RCC 7860 (cell line): ENCODE measurements around the gene NEU2.

Source experiments
- DNase-seq: peaks from one replicate; pipeline ENCODE4 v3.0.0-alpha.2; 2015; ENCODE audit warnings: low spot score
- FAIRE-seq: peaks from 2 replicates; lab custom pipeline; 2012; peaks lifted over from hg19 to GRCh38; lab: Jason Lieb, UNC

Gene NEU2

DNA sequence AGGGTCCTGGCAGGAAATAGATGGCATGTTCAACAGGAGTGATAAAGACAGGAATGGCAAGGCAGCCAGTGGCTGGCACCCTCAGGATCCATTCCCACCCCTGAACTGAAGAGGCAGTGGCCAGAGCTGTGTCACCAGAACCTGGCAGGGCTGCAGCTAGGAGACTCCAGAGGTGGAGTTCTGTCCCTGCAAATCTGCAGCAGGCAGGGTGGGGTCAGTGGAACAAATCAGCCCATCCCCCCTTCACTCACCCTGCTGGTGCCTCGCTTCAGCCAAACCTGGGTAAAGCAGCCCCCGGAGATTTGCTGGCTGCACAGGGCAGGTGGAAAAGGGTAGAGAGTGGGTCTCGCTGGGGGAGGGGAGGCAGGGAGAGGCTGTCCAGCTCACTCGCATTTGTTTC, 40.4 kb downstream of the NEU2 start:
- no peak for FAIRE-seq
- no peak for DNase-seq

DNA sequence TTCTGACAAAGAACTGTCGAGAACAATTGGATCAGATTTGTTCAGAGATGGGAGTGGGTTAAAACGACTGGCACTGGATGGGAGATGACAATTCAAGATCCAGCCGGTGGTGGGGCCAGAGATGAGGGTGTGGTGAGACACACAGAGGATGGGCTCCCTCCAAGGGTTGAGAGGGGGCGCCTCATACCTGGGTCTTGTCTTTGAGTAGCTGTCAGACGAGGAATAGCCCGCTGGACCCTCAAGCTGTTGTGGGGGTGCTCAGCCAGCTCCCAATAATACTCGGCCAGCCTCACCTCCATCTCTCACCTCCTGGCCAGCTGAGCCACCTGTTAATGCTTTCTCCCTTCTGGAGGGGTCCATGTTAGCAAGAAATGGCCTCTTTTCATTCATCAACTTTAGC, 41.6 kb downstream of the NEU2 start:
- FAIRE-seq = no peak
- DNase-seq = no peak

DNA sequence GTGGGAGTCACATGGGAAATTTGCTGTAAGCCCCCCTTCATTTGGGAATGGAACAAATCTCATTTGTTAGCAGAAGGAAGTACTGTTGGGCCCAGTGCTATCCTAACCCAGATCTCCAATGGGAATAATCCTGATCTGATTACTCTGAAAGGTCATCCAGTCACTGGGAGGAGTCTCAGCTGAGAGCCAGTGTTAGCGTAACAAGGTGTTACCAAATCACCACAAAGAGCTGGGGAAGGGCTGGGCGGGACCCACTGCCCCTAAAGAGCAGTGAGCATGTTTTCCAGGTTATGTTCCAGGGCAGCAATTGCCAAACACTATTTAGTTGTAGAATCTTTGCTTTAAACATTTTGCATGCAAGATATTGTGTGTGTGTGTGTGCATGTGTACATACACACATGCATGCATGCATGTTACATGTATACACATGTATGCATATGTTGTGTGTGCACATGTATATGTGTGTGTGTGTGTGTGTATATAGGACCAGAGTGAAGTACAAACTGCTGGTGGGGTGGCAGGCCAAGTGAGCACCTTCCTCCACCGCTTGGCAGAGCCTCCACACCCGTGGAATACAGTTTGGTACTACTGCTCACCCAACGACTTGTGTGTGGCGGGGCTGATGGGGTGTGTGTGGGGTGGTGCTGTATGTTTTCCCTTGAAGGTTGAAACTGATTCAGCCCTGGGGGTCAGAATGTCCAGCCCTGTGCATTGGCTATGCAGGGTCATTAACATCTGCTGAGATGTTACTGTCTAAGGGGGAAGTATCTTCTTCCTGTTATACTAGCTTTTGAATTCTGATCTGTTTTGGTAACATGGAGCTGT, 42.9 kb downstream of the NEU2 start:
- DNase-seq (no peak), FAIRE-seq (no peak)

DNA sequence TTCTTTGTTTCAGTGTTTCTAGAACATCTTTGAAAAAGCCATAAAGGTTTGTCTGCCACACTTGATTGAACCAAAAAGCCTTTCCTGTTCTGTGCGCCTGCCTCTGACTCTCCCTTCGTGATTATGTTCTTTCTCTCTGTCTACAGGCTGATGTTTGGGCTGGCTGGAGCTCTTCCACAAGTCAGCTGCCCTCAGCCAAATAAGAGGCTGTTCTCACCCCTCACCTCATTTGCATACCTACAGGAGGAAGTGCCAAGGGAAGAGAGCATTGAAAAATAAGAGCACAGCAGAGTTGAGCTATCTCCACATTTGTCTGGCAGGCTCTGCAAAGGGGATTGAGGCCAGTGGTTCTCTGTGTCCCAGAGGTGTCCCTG, 43.5 kb downstream of the NEU2 start:
- DNase-seq (no peak), FAIRE-seq (no peak)

DNA sequence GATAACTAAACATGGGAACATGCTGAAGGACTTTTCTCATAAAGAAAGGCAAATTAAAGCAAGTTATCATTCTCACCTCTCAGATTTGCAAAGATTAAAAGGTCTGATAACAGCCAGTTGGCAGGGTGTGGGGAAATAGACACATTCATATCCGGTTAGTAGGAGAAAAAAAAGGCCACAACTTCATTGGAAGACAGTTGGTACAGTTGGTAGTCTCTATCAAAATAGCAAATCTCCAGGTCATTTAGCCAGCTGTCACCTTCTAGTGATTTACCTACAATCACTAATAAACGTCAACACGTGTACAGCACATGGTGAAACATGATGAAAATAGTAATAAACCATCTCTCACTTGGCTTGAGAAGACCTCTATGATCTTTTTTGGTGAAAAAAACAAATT, 44.3 kb downstream of the NEU2 start:
- FAIRE-seq (no peak), DNase-seq (no peak)

DNA sequence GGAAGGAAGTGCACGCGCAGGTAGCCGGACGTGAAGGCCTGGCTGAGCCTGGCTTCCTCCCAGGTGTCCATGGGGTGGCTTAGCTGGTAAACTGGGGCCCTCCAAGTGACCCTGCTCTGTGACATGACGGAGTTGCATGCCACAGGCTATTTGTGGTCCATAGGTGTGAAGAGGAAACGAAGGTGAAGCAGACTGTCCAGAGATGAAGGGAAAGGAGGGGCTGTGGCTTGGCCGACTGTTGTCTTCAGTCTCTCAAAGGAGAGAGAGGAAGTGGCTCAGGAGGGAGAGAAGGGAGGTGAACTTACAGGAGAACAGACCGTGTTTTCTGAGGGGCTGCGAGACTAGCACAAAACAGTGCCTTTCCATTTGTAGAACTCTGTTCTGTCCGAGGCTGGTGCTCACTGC, 47.0 kb downstream of the NEU2 start:
- no peak for FAIRE-seq
- DNase-seq = no peak

DNA sequence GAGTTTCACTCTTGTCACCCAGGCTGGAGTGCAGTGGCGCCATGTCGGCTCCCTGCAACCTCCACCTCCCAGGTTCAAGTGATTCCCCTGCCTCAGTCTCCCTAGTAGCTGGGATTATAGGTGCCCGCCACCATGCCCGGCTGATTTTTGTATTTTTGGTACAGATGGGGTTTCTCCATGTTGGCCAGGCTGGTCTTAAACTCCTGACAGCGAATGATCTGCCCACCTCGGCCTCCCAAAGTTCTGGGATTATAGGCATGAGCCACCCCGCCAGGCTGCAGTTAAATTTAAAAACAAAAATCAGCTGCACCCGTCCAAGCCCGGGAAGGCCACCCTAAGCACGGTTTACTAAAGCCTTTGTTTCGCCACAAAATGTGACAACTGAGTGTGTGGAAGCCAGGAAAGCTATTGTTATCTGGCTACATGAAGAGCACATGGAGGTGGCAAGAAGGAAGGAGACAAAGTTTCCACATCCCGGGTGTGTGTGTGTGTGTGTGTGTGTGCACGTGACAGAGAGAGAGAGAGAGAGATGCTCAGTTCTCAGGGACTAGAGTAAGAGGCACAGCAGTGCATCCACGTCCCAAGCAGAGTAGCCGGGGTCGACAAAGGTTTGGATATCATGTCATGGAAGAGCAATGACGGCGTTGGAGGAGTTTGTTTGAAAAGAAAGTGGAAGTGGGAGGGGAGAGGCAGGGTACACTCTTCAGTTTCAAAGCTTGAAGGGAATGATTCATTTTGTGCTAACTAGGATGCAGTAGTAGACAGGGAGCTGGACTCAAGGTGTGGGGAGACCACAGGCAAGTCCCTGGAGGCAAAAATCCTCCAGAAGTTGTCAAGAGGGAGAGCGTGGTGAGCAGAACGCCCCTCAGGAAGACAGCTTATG, 47.7 kb downstream of the NEU2 start:
- FAIRE-seq (no peak), DNase-seq (no peak)

DNA sequence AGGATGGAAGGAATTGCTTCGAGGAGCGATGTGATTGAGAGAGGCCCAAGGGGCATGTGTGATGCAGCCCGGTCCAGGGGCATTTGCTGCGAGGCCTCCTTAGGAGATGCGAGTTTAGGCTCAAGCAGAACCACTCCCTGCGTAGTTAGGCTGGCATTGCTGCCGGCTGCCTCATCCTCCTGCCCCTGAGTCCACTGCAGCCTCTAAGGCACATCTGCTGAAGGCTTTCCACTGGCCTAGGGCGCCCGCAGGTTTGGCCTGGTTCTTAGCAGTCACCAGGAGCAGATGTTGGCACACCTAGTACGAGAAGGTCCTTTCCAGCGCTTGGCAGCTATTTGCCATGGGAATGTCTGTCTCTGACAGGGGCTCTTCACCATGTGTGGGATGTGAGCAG, 48.4 kb downstream of the NEU2 start:
- no peak for FAIRE-seq
- no peak for DNase-seq

DNA sequence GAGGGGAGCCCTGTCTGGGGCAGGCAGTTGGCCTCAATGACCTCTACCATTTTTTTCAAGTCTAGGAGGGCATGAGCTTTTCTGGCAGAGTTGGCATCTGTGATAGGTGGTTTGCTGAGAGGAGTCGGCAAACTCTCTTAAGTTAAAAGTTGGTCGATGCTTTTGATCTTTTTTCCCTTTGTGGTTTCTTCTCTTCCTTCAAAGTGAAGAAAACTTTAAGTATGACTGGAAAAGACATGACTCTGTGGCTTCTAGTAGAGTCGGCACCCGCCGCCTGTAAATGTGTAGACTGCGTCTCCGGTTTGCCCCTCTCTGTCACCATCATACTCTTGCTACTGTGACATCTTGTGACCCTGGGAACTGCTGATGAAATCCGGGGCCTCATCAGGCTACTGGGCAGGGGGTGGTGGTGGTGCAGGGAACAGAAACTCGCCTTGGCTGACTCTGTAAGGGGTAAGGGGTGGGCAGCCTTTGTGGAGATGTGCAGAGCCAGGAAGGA, 48.8 kb downstream of the NEU2 start:
- DNase-seq = no peak
- FAIRE-seq = no peak

DNA sequence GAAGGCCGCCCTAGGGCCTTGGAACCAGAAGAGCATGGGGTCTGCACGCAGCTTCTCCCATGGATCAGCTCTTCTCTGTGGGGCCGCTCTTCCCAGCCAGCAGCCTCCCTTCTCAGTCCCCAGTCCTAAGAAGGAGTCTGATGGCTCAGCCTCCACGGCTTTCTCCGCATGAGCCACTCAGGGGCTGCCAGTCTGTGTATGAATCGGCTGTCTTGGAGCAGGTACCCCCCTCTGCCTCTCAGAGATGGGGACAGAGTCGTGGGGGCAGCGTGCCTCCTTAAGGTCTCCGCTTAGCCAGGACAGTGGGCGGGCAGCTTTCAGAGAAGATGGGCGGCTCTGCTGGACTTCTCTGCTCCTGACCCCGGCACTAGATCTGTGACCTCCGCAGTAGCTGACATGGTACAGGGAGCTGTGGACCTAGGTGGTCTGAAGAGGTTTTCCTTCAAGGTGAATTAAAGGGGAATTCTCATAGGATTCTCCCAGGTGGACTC, 49.3 kb downstream of the NEU2 start:
- FAIRE-seq (no peak), DNase-seq (no peak)

DNA sequence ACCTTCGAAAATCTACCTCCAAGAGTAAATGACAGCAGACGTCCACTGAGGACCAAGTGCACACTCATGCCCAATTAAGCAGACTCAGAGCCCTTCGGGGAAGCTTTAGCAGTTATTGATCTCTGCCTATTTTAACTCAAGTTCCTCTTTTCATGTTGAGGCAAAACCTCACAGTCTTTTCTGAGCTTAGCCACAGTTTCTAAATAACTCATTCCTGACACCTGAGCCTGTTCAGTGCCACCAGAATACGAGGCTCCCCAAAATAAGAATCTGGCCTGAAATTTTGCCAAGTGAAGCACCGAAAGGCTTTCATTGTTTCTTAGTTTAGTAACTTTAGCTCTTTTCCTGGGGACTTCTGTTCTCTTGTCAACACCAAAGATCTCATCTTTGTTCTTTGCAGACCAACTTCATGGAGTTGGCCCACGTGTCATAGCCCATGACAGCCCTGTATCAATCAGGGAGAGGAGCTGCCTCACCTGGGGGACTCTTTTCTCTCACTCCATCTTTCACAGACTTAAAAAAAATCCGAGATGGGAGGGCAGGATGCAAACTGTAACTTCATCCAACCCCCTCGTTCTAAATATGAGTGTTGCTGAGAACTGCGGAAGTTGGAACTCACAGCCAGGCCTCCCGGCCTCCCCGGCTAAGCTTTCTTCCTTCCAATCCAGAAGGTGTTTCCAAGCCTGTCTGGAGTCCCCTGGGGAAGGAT, 49.9 kb downstream of the NEU2 start:
- no peak for DNase-seq
- no peak for FAIRE-seq

DNA sequence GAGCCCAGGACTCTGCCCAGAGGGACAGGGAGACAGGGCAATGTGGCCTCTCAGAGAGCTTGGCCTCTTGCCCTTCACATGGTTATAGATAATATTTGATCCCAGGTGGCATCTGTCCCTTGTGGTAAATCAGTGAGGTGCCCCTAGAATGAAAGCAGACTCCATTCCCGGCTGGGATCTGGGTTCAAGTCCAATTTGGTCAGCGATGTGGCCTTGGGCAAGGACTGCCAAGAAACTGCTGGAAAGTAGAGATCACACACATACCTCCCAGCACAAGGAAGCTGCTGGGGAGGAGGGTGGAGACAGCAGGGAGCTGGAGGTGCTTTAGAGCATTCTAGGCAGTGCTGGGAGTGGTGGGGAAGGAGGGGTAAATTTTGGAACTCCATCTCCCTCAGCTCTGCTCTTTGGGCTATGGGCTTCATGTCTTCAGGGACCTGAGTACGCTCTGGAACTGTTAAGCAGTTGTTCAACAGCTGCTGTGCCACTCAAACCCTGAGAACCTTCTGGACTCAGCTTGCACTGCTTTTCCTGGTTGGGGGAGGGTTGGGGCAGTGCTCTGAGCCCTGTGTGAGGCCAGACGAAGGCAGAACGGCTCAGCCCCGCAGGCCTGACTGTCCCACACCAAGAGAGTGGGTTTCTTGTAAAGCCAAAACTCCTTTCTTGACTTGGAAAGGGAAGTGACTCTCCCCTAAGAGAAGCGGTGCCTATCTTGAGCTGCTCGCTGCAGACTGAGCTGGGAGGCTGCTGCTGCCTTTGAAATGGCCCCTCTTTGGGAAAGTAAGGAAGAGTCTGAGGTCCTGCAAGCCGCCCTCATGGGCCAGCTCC, 50.7 kb downstream of the NEU2 start:
- no peak for FAIRE-seq

DNA sequence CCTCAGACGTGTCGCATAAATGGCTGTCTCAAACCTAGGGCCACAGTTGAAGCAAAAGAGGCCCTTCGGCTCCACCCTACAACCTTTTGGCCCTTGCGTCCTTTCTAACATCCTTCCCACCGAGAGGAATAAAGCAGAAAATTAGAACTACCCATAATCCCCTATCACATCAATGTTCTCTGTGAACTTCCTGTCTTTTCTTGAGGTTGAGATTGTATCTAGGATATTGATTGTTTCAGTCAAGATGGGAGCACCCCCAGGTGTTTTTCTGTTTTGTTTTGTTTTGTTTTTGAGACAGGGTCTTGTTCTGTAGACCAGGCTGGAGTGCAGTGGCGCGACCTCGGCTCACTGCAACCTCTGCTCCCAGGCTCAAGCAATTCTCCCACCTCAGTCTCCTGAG, 51.3 kb downstream of the NEU2 start:
- FAIRE-seq = no peak
- no peak for DNase-seq

More for the DNA sequence above, 50.7 kb downstream of the NEU2 start:
- DNase-seq = no peak

DNA sequence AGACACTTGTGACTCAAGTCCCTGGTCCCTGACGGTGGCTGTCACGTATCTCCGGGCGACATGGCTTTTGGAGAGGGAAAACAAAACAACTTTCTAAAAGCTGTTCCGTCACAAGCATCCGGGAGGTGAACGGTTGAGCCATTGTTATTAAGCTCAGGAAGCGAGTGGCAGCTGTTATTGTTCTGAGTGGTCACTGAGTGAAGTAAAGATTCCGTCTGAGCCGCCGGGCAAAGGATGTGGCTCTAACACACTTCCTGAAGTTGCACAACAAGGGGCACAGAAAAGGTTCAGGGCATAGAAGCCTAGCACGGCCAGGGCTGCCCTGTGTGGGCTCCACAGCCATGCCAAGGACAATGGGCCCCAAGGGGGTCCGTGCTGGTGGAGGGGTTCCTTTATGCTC, 52.0 kb downstream of the NEU2 start:
- DNase-seq (no peak), FAIRE-seq (no peak)
